Bronchial smooth muscle cell (primary cell): Measurements from ENCODE around the gene ALDOB. TPM values are rescaled to one million over a fixed set of nuclear protein-coding genes. Genes with fewer than 3 reads are reported as not detected.

Experiments used
- total RNA-seq: library from RNA; depleted of rRNA; stranded (reverse); fragments of >200 nt; gene quantifications from 2 replicates; pipeline ENCODE4 v1.2.1, GENCODE V29; 2014

Gene ALDOB
- not detected in 2 replicates for total RNA-seq

GRCh38 chr9:101435601-101436079 lies at the start of gene ALDOB:
Gene ALDOB, minus strand, starts transcription at chr9:101435774. Its CDS starts 4,887 bp downstream, at chr9:101430887.

DNA sequence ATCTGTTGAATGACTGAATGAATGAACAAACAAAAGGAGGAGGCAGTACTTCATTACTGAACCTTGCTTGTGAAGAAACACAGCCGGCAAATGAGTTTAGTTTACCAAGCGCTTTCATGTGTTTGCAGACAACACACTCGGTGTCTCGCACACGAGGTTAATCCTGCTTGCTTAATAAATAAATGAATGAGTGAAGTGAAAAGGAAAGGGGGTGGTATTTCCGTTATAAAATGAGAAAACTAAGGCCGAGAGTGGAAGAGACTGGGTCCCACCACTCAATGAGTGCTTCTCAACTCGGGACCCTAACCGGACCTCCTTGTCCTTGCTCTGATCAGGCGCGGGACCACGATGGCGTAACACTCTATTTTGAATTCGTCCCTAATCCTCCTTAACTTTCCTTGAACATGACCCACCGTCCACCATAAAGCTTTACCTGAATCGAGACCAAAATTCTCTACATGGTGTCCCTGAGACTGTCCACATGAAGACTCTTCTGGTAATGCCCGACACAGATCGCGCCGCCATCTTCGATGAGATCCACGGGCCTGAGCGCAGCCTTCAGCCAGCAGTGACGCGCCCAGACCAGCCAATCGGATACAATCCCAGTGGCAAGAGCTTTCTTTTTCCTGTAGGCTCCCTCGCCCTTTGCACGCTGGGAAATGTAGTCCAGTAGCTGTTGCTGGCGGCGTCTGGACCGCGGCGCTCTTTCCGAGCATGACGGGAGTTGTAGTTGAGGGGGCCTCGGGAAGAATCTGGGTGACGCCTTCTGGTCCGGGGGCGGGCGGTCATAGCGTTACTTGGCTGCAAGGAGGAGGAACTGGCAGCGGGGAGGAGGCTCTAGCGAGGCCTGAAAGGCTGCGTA lies 37.3 kb downstream of the ALDOB start, which contains the start of the genes MRPL50 and ZNF189:
Gene MRPL50, minus strand, starts transcription at position 551 of the 862 bp plus-strand sequence. Its CDS starts 26 bp downstream, at position 525.
Gene ZNF189, plus strand, starts transcription at position 784 of the 862 bp plus-strand sequence. CDS start 306 bp downstream, outside the sequence.

DNA sequence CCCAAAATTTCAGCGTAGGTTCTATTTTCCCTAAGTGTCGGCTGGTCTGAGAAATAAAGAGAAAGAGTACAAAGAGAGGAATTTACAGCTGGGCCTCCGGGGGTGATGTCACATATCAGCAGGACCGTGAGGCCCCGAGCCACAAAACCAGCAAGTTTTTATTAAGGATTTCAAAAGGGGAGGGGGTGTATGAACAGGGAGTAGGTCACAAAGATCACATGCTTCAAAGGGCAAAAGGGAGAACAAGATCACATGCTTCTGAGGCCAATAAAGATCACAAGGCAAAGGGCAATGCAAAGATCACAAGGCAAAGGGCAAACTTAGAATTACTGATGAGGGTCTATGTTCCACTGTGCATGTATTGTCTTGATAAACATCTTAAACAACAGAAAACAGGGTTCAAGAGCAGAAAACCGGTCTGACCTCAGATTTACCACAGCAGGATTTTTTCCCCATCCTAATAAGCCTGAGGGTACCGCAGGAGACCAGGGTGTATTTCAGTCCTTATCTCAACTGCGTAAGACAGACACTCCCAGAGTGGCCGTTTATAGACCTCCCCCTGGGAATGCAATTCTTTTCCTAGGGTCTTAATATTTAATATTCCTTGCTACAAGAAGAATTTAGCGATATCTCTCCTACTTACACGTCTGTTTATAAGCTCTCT lies 50.6 kb downstream of the ALDOB start, which contains the start of gene BAAT:
Gene BAAT, minus strand, starts transcription at position 134 of the 664 bp plus-strand sequence. CDS start 13,602 bp downstream, outside the sequence.

Other genes with a start within 250 kb of the ALDOB start
- gene BAAT, start 50.8 kb downstream of the ALDOB start, total RNA-seq, result 0.16 TPM in 1 of 2 replicates, not detected in the other
- gene MRPL50, start 37.2 kb downstream of the ALDOB start, total RNA-seq, result 7.7 and 11.0 TPM in 2 replicates
- gene ZNF189, start 36.9 kb downstream of the ALDOB start, total RNA-seq, result 15.7 and 16.9 TPM in 2 replicates
- 31.7 and 45.4 TPM in 2 replicates for gene RNF20, start 98.1 kb upstream of the ALDOB start, total RNA-seq
- gene PPP3R2, start 159.2 kb upstream of the ALDOB start, total RNA-seq, result 0.09 TPM in 1 of 2 replicates, not detected in the other